HG02642 (cell line): ENCODE data around the gene PLEKHH2.
"Not testable (repeated sequence)": the region's sequence is repeated elsewhere in the genome, so short reads cannot be mapped to it uniquely, and the experiment has no call there.

Experiments
- ATAC-seq: cut with Tn5 transposase; IDR thresholded peaks from one replicate; pipeline ENCODE4 v1.9.1; 2021; ENCODE audit warnings: mild to moderate bottlenecking; ENCODE audit not compliant: unreplicated experiment, poor library complexity

The PLEKHH2 gene

DNA sequence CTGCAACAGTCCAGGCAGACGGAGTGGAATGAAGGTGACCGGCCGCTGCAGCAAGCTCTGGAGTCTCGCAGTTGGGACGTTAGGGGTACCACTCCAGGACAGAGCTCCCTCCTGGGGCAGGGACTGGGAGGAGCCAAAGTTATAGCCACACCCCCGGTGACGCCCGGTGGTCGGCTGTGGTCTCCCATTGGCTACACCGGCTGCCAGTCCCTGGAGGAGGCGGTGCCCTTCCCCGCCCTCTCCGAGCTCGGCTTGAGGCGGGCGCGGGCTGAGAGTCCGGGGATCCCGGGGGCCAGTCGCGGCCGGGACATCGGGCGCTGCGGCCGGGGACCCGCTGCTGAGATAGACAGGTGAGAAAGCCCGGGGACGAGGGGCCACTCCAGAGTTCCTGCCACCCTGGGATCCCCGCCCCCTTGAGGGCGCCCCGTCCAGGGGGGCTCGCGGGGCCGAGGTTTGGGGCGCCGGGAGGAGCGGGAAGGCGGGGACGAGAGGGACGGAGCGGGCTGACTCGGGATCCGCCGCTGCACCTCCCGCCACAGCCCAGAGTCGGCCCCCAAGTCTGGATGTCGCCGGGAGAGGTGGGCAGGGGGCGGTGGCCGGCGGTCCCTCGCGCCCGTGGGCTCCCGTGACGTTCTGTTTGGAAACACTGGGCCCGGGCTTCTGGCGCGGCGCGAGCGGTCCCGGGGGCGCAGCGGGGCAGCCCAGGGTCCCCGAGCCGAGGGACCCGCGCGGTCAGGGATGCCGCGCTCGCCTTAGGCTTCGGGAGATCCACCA is at the start of gene PLEKHH2:
PLEKHH2 (plus strand) TSS at position 231 of the 774 bp plus-strand sequence. CDS start 7,414 bp downstream, outside the sequence.
- ATAC-seq = peak; percentile 100

- no peak for ATAC-seq
These were observed 44.6 kb upstream of the PLEKHH2 start for GRCh38 chr2:43592443-43592842.

DNA sequence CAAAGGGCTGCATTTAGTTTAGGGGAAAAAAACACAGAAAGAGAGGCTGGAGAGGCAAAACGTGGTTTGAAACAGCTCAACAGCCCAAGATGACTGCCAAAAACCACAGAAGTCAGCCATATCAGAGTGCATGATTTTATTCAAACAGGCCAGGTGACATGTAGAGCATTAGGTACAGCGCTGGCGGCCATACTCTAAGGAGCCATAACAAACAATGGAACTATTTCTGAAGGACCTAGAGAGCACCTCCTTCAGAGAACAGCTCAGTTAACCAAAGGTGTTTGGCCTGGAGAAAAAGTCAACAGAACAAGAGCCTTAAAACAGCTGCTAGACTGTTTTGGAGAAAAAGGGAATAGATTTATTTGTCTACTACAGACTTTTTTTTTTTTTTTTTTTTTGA is 43.8 kb upstream of the PLEKHH2 start:
- ATAC-seq = no peak

GRCh38 chr2:43594875-43595274 is 42.2 kb upstream of the PLEKHH2 start:
- ATAC-seq = no peak

GRCh38 chr2:43595603-43596412 is 41.3 kb upstream of the PLEKHH2 start, which contains the start of gene THADA:
THADA (minus strand) TSS chr2:43596038; CDS start chr2:43592392, 3,646 bp downstream.
- ATAC-seq = peak; percentile 98

- not testable (repeated sequence) for ATAC-seq
These were observed 36.5 kb upstream of the PLEKHH2 start for GRCh38 chr2:43600596-43600995.

GRCh38 chr2:43604674-43605073 is 32.4 kb upstream of the PLEKHH2 start:
- ATAC-seq = no peak

GRCh38 chr2:43605079-43605655 is 31.9 kb upstream of the PLEKHH2 start:
- ATAC-seq = no peak

DNA sequence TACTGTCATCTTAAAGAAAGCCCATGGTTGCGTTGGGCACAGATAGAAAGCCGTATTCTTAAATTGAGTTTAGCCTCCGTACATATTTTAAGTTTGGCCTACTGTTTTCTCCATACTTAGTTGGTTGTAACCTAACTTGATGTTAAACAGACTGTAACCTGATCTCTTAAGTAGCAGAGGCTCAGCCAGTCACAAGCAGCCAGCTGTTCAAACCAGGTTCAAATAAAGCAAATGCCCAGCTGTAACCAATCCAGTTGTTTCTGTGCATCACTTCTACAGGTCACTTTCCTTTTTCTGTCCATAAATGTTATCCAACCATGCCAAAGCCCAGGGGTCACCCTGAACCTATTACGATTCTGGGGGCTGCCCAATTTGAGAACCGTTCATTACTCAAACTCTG is 31.2 kb upstream of the PLEKHH2 start:
- ATAC-seq = no peak

GRCh38 chr2:43609290-43609918 is 27.7 kb upstream of the PLEKHH2 start:
- no peak for ATAC-seq

DNA sequence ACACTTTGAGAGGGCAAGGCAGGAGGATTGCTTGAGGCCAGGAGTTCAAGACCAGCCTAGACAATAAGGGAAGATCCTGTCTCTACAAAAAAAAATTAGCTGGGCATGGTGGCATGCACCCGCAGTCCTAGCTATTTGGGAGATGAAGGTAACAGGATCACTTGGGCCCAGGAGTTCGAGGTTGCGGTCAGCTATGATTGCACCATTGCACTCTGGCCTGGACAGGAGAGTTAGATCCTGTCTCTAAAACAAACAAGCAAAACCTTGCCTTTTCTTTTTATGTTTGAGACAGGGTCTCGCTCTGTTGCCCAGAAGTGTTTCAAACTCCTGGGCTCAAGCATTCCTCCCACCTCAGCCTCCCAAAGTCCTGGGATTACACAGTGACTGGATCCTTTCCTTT is 26.7 kb upstream of the PLEKHH2 start:
- no peak for ATAC-seq

DNA sequence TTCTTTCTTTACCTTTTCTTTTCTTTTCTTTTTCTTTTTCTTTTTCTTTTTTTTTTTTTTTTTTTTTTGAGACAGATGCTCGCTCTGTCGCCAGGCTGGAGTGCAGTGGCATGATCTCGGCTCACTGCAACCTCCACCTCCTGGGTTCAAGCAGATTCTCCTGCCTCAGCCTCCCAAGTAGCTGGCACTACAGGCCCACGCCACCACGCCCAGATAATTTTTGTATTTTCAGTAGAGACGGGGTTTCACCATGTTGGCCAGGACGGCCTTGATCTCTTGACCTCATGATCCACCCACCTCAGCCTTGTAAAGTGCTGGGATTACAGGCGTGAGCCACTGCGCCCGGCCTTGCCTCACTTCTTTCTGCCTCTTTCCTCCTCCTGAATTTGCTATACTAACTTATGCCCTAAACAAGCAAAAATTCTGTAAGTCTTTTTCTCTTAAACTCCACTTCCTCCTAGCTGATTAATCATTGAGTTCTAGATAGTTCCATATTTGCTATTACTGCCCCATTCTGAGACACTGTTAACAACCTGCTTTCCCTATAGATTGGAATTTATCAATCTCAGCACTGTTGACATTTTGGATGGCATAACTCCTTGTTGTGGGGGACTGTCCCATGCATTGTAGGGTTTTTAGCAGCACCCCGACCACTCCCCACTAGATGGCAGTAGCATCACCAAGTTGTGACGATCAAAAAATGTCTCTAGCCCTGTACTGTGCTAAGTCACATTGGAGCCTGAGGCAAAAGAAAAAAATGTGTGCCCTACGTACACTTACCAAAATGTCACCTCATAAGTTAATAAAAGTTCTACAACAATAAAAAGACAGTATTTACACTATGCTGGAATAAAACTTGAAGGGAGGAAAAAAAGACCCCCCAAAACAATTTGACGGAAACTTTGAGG is 24.8 kb upstream of the PLEKHH2 start:
- ATAC-seq = peak; percentile 82

DNA sequence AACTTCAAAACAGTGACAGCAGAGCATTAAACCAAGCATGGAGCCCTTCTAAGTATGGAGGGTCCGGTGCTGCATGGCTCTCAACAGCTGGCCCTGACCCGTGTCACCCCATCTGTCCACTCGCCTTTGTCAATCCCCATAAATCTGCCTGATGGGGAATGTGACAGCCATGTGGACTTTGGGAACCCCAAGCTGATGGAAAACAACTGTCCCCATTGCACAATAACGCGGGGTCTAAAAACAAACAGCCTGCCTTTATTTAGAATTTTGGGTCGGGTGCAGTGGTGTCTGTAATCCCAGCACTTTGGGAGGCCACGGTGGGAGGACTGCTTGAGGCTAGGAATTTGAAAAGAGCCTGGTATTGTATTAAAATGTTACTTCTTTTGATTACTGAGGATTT is 24.1 kb upstream of the PLEKHH2 start:
- no peak for ATAC-seq

GRCh38 chr2:43616967-43617680 is 19.9 kb upstream of the PLEKHH2 start:
- ATAC-seq = no peak

- no peak for ATAC-seq
These were observed 17.5 kb upstream of the PLEKHH2 start for GRCh38 chr2:43619511-43619910.

GRCh38 chr2:43622931-43623451 is 14.1 kb upstream of the PLEKHH2 start:
- ATAC-seq = no peak

GRCh38 chr2:43631618-43632317 is 5.3 kb upstream of the PLEKHH2 start:
- no peak for ATAC-seq
